HCT116 (cell line): ENCODE measurements around the gene TFAP2D. TPM values are rescaled to one million over a fixed set of nuclear protein-coding genes. Genes with fewer than 3 reads are reported as not detected.

Experiments
- ATAC-seq: fragments of 200-7000 bp; cut with Tn5 transposase; 2 replicates; pipeline ENCODE4 v1.9.1; 2020; ENCODE audit warnings: mild to moderate bottlenecking, moderate library complexity
- BruUV-seq: library from RNA; stranded (reverse); fragments of 400-500 nt; replicated peaks from 2 replicates; lab custom pipeline; 2021; lab: Mats Ljungman, UMichigan
- CTCF ChIA-PET: fragments of 300-600 bp; sonication (Branson Sonifier 250); formaldehyde crosslinking; loops from one replicate; lab custom pipeline; 2021; ENCODE audit warnings: antibody characterized with exemption; lab: Charles Lee
- POLR2A ChIA-PET: fragments of 300-600, 350-600 bp; sonication (Branson Sonifier 250); formaldehyde crosslinking; loops from one replicate; lab custom pipeline; 2021; ENCODE audit warnings: antibody characterized with exemption; lab: Charles Lee
- RAD21 ChIA-PET, 2 experiments: fragments of 300-600 bp; sonication (Branson Sonifier 250); formaldehyde crosslinking; loops; one replicate each; lab custom pipeline; 2023; ENCODE audit warnings: low total read pairs in 2 of 2; ENCODE audit not compliant: uncharacterized antibody in 2 of 2, unreplicated experiment in 2 of 2, low non-redundant PET in 1 of 2; lab: Charles Lee
- DNase-seq: peaks from one replicate; pipeline ENCODE4 v3.0.0-alpha.2; 2010; ENCODE audit warnings: low read depth, low spot score
- H2AFZ ChIP-seq: fragments of 200-600 bp; shearing (Covaris generic), sonication (generic); 2 replicates; pipeline ENCODE4 v1.6.1; 2017; ENCODE audit warnings: low read depth, mixed run types, mixed read lengths, antibody characterized with exemption, low read length; ENCODE audit not compliant: poor library complexity, severe bottlenecking
- H3K27ac ChIP-seq: 2 replicates; pipeline ENCODE4 v1.5.1; 2012; ENCODE audit warnings: low read depth, low read length
- H3K27me3 ChIP-seq: fragments of 200-600 bp; sonication (generic); 2 replicates; pipeline ENCODE4 v1.6.1; 2016; ENCODE audit warnings: mixed run types, low read length, mixed read lengths; ENCODE audit not compliant: insufficient read depth
- H3K36me3 ChIP-seq, 2 experiments: fragments of 200-500 bp in 1 of 2; fragments of 200-600 bp in 1 of 2; sonication (Bioruptor generic) in 1 of 2; sonication (generic) in 1 of 2; 2 replicates each; pipeline versions ENCODE4 v1.5.1 to v1.6.1; 2014 to 2016; ENCODE audit warnings: low read length in 2 of 2, inconsistent platforms in 1 of 2, mixed read lengths in 1 of 2, mixed run types in 1 of 2; ENCODE audit not compliant: insufficient read depth in 2 of 2, control insufficient read depth in 1 of 2
- H3K4me1 ChIP-seq, 2 experiments: fragments of 200-600 bp in 1 of 2; sonication (generic) in 1 of 2; 2 replicates each; pipeline versions ENCODE4 v1.5.1 to v1.6.1; 2012 to 2017; ENCODE audit warnings: low read length in 2 of 2, inconsistent platforms in 1 of 2, mild to moderate bottlenecking in 1 of 2, mixed read lengths in 1 of 2, mixed run types in 1 of 2, moderate library complexity in 1 of 2; ENCODE audit not compliant: insufficient read depth in 2 of 2, control insufficient read depth in 1 of 2
- H3K4me2 ChIP-seq: fragments of 200-600 bp; sonication (generic); 2 replicates; pipeline ENCODE4 v1.6.1; 2017; ENCODE audit warnings: mixed run types, low read length, mixed read lengths
- H3K4me3 ChIP-seq, 2 experiments: fragments of 200-600 bp in 1 of 2; sonication (generic) in 1 of 2; replicated peaks in 1 of 2; 2 replicates each; pipeline ENCODE4 v1.5.1; 2011 to 2016; ENCODE audit warnings: low read length in 2 of 2, control low read depth in 1 of 2, low read depth in 1 of 2, mild to moderate bottlenecking in 1 of 2, mixed read lengths in 1 of 2, mixed run types in 1 of 2
- H3K79me2 ChIP-seq: fragments of 200-600 bp; sonication (generic); 2 replicates; pipeline ENCODE4 v1.6.1; 2017; ENCODE audit warnings: mild to moderate bottlenecking, mixed run types, low read length, moderate library complexity, mixed read lengths; ENCODE audit not compliant: insufficient read depth
- H3K9ac ChIP-seq: fragments of 200-600 bp; sonication (generic); 2 replicates; pipeline ENCODE4 v1.6.1; 2016; ENCODE audit warnings: low read length, mixed read lengths
- H3K9me2 ChIP-seq: fragments of 200-600 bp; sonication (generic), shearing (Covaris generic); 2 replicates; pipeline ENCODE4 v1.6.1; 2017; ENCODE audit warnings: mixed run types, mild to moderate bottlenecking, moderate library complexity; ENCODE audit not compliant: insufficient read depth
- H3K9me3 ChIP-seq, 2 experiments: fragments of 200-500 bp in 1 of 2; fragments of 200-600 bp in 1 of 2; sonication (Bioruptor generic) in 1 of 2; sonication (generic) in 1 of 2; 2 replicates each; pipeline ENCODE4 v1.6.1; 2014 to 2017; ENCODE audit warnings: low read length in 2 of 2, mixed read lengths in 2 of 2, inconsistent platforms in 1 of 2, low read depth in 1 of 2, mild to moderate bottlenecking in 1 of 2, mixed run types in 1 of 2, moderate library complexity in 1 of 2; ENCODE audit not compliant: control insufficient read depth in 1 of 2, insufficient read depth in 1 of 2
- H4K20me1 ChIP-seq: fragments of 200-600 bp; sonication (generic), shearing (Covaris generic); 2 replicates; pipeline ENCODE4 v1.6.1; 2017; ENCODE audit warnings: mixed run types, mild to moderate bottlenecking, moderate library complexity; ENCODE audit not compliant: insufficient read depth
- ATF3 ChIP-seq: IDR thresholded peaks from 2 replicates; pipeline ENCODE4 v1.6.1; 2012
- CEBPB ChIP-seq: IDR thresholded peaks from 2 replicates; pipeline ENCODE4 v1.6.1; 2012; ENCODE audit warnings: low read depth
- ELF1 ChIP-seq: IDR thresholded peaks from 2 replicates; pipeline ENCODE4 v1.6.1; 2012; ENCODE audit warnings: low read depth, borderline replicate concordance
- EZH2 ChIP-seq: fragments of 200-600 bp; sonication (generic); IDR thresholded peaks from 2 replicates; pipeline ENCODE4 v1.6.1; 2017; ENCODE audit warnings: antibody characterized with exemption, mixed run types
- FOSL1 ChIP-seq: IDR thresholded peaks from 2 replicates; pipeline ENCODE4 v1.6.1; 2012; ENCODE audit warnings: low read depth
- POLR2AphosphoS5 ChIP-seq: IDR thresholded peaks from 2 replicates; pipeline ENCODE4 v1.6.1; 2011; ENCODE audit warnings: mild to moderate bottlenecking, low read depth, low read length, moderate library complexity
- RAD21 ChIP-seq: IDR thresholded peaks from 2 replicates; pipeline ENCODE4 v1.6.1; 2012; ENCODE audit warnings: low read depth, mild to moderate bottlenecking
- REST ChIP-seq: IDR thresholded peaks from 2 replicates; pipeline ENCODE4 v1.6.1; 2012; ENCODE audit warnings: low read depth
- SIN3A ChIP-seq: IDR thresholded peaks from 2 replicates; pipeline ENCODE4 v1.6.1; 2012; ENCODE audit warnings: low read depth
- SP1 ChIP-seq: IDR thresholded peaks from 2 replicates; pipeline ENCODE4 v1.6.1; 2012; ENCODE audit warnings: low read depth
- SRF ChIP-seq: IDR thresholded peaks from 2 replicates; pipeline ENCODE4 v1.6.1; 2012; ENCODE audit warnings: low read depth
- TCF7L2 ChIP-seq: IDR thresholded peaks from 2 replicates; pipeline ENCODE4 v1.7.0; 2011; ENCODE audit warnings: borderline replicate concordance, inconsistent platforms; ENCODE audit not compliant: insufficient read depth, insufficient read length; ENCODE audit errors: extremely low read depth
- ZNF274 ChIP-seq: fragments of 200-500 bp; sonication (Bioruptor generic); IDR thresholded peaks from 2 replicates; pipeline ENCODE4 v1.6.1; 2014; ENCODE audit warnings: mild to moderate bottlenecking, low read depth, low read length, inconsistent platforms
- intact Hi-C: fragments of 100-400 bp; cut with micrococcal nuclease; formaldehyde crosslinking; loops from 2 replicates; pipeline ENCODE4 v1.10.0; 2022
- total RNA-seq: library from RNA; stranded (reverse); gene quantifications from one replicate; pipeline ENCODE4 v1.2.1, GENCODE V29; 2021; ENCODE audit not compliant: unreplicated experiment
- TF ChIP-seq, protein P1 (sequence below): IDR thresholded peaks from 2 replicates; pipeline ENCODE4 v1.6.1; 2011; ENCODE audit warnings: mild to moderate bottlenecking, low read length, moderate library complexity; ENCODE audit not compliant: insufficient replicate concordance; ENCODE audit errors: extremely low read depth
- TF ChIP-seq, protein P2 (sequence below): IDR thresholded peaks from 2 replicates; pipeline ENCODE4 v1.6.1; 2012

The TFAP2D gene
- total RNA-seq, 1 experiment from 2014 or later = not detected

DNA sequence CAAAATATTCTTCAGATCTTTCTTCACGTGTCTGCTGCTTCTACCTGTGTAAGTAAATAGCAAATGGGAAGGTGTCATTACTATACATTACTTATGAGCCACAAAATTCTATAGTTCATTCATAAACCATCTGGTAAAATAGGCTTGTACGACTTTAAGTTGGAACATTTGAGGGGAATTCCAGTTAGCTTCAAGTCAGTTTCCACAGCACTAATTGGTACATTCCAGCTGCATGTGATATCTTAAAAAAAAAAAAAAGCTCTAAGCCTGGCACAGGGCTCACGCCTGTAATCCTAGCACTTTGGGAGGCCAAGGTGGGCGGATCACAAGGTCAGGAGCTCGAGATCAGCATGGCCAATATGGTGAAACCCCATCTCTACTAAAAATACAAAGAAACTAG is 82.2 kb downstream of the TFAP2D start:
- BruUV-seq = no TSS peak
- Histone ChIP-seq H3K4me1 (no peaks in the 10 kb centered on the region), H3K9me2 (no peaks in the 10 kb centered on the region), H3K27ac (no peak overlapping the region), H4K20me1 (no peaks in the 10 kb centered on the region; the same call in 1 of the 2 replicates), H3K4me2 (no peak overlapping the region), H3K9ac (no peak overlapping the region), H3K27me3 (no peaks in the 10 kb centered on the region), H2AFZ (no peak overlapping the region), H3K4me3 (no peak overlapping the region), H3K36me3 (no peaks in the 10 kb centered on the region), H3K79me2 (no peaks in the 10 kb centered on the region), H3K9me3 (peaks cover 0 to 3% of the 10 kb centered on the region in 2 experiments; a peak in 1 of 4 replicates)
- CTCF ChIA-PET = no interaction called here
- intact Hi-C loops = no loop called here
- RAD21 ChIA-PET = no interaction called here
- TF ChIP-seq RAD21 (no peak), FOSL1 (no peak), SP1 (no peak), ELF1 (no peak), EZH2 (no peak), ATF3 (no peak)
- ATAC-seq = no peak
- no peak for DNase-seq
- POLR2A ChIA-PET = no interaction called here

DNA sequence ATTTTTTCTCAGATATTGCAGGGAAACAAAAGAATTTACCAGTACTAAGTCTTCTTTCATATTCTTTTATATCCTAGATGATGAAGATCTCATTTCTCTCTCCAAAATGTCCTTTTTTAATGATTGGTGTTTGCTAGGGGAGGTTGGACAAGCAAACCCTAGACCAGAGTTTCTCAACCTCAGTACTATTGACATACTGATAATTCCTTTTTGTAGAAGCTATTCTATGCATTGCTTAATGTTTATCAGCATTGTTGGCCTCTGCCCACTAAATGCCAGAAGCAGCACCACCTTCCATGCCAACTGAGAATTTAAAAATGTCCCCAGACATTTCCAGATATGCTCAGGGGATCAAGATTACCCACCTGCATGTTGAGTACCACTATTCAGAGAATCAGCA is 91.0 kb downstream of the TFAP2D start:
- no peaks in the 10 kb centered on the region for H3K36me3 ChIP-seq
- peaks cover 0 to 7% of the 10 kb centered on the region in 2 experiments; a peak in 2 of 4 replicates for H3K9me3 ChIP-seq
- H3K79me2 ChIP-seq = no peaks in the 10 kb centered on the region
- no peaks in the 10 kb centered on the region for H3K4me1 ChIP-seq
- no peak overlapping the region for H3K4me3 ChIP-seq
- ChIA-PET POLR2A (no interaction called here), CTCF (no interaction called here), RAD21 (no interaction called here)
- no peaks in the 10 kb centered on the region for H3K27me3 ChIP-seq
- no TSS peak for BruUV-seq
- H3K9me2 ChIP-seq = no peaks in the 10 kb centered on the region
- H2AFZ ChIP-seq = no peak overlapping the region
- H3K9ac ChIP-seq = no peak overlapping the region
- intact Hi-C loops = no loop called here
- DNase-seq = no peak
- no peak overlapping the region for H3K4me2 ChIP-seq
- H4K20me1 ChIP-seq = no peaks in the 10 kb centered on the region; the same call in 1 of the 2 replicates
- ATAC-seq = no peak
- no peak overlapping the region for H3K27ac ChIP-seq
- TF ChIP-seq ZNF274 (no peak), FOSL1 (no peak), POLR2AphosphoS5 (no peak), EZH2 (no peak), TCF7L2 (no peak), SIN3A (no peak), CEBPB (no peak), REST (no peak), ATF3 (no peak), SP1 (no peak), SRF (no peak)
- TF ChIP-seq, protein P1, sequence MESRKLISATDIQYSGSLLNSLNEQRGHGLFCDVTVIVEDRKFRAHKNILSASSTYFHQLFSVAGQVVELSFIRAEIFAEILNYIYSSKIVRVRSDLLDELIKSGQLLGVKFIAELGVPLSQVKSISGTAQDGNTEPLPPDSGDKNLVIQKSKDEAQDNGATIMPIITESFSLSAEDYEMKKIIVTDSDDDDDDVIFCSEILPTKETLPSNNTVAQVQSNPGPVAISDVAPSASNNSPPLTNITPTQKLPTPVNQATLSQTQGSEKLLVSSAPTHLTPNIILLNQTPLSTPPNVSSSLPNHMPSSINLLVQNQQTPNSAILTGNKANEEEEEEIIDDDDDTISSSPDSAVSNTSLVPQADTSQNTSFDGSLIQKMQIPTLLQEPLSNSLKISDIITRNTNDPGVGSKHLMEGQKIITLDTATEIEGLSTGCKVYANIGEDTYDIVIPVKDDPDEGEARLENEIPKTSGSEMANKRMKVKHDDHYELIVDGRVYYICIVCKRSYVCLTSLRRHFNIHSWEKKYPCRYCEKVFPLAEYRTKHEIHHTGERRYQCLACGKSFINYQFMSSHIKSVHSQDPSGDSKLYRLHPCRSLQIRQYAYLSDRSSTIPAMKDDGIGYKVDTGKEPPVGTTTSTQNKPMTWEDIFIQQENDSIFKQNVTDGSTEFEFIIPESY = no peak
- TF ChIP-seq, protein P2, sequence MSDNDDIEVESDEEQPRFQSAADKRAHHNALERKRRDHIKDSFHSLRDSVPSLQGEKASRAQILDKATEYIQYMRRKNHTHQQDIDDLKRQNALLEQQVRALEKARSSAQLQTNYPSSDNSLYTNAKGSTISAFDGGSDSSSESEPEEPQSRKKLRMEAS = no peak
